ENCODE data around the gene RND2.

RND2 gene

GRCh38 chr17:43003542-43004172, 21.4 kb upstream of the RND2 start:
- H3K9ac ChIP-seq: no peak overlapping the region
- no peak overlapping the region for H3K4me3 ChIP-seq (IDR thresholded peaks at IDR 0.05; ENCODE audit: insufficient read depth, low read depth, low read length)
- H2AFZ ChIP-seq (ENCODE audit: low read depth): no peak overlapping the region
- H3K4me1 ChIP-seq (ENCODE audit: low read depth, poor library complexity, severe bottlenecking): peaks cover 22% of the 10 kb centered on the region
- H3K79me2 ChIP-seq (ENCODE audit: insufficient read depth, low read depth): peaks cover 21% of the 10 kb centered on the region
- H3K4me2 ChIP-seq: no peak overlapping the region
- peak overlapping the region; percentile 9; the same call in 1 of the 2 replicates for H3K27ac ChIP-seq
- H4K20me1 ChIP-seq (ENCODE audit: insufficient read depth): 0 out of 2 replicates have a peak, but pooled peaks cover 2% of the 10 kb centered on the region
- H3K36me3 ChIP-seq (ENCODE audit: insufficient read depth): peaks cover 9% of the 10 kb centered on the region; the same call in 1 of the 2 replicates
- H3K27me3 ChIP-seq (ENCODE audit: insufficient read depth, low read depth): no peaks in the 10 kb centered on the region
- no peak for TF ChIP-seq CTCF (conservative IDR thresholded peaks at IDR 0.05; ENCODE audit: low read depth, low read length)

- H3K27ac ChIP-seq: peak within 1 kb of the TSS; percentile 74
- H3K27me3 ChIP-seq (ENCODE audit: insufficient read depth, low read depth): no peaks in the 10 kb centered on the region
- no peak within 1 kb of the TSS for H3K4me3 ChIP-seq (IDR thresholded peaks at IDR 0.05; ENCODE audit: insufficient read depth, low read depth, low read length)
- H3K79me2 ChIP-seq (ENCODE audit: insufficient read depth, low read depth): peaks cover 4% of the 10 kb centered on the region; the same call in 1 of the 2 replicates
- peak; percentile 37; the same call in 1 of the 2 replicates for TF ChIP-seq CTCF (conservative IDR thresholded peaks at IDR 0.05; ENCODE audit: low read depth, low read length)
- H3K36me3 ChIP-seq (ENCODE audit: insufficient read depth): peaks cover 5% of the 10 kb centered on the region; the same call in 1 of the 2 replicates
- peak within 1 kb of the TSS; percentile 67; the same call in 1 of the 2 replicates for H3K9ac ChIP-seq
- peak within 1 kb of the TSS; percentile 53 for H3K4me2 ChIP-seq
- peaks cover 12% of the 10 kb centered on the region for H3K4me1 ChIP-seq (ENCODE audit: low read depth, poor library complexity, severe bottlenecking)
- no peaks in the 10 kb centered on the region for H4K20me1 ChIP-seq (ENCODE audit: insufficient read depth)
- H2AFZ ChIP-seq (ENCODE audit: low read depth): peak within 1 kb of the TSS; percentile 47
Measured at GRCh38 chr17:43006639-43007551, 18.1 kb upstream of the RND2 start, which contains the start of gene IFI35. TSS of gene IFI35 (plus strand) at chr17:43006784. CDS start at chr17:43006948, 164 bp downstream.

- H3K4me1 ChIP-seq (ENCODE audit: low read depth, poor library complexity, severe bottlenecking): peaks cover 12% of the 10 kb centered on the region
- no peak for TF ChIP-seq CTCF (conservative IDR thresholded peaks at IDR 0.05; ENCODE audit: low read depth, low read length)
- no peak overlapping the region for H3K4me2 ChIP-seq
- H2AFZ ChIP-seq (ENCODE audit: low read depth): no peak overlapping the region
- H4K20me1 ChIP-seq (ENCODE audit: insufficient read depth): no peaks in the 10 kb centered on the region
- H3K27ac ChIP-seq: no peak overlapping the region
- H3K79me2 ChIP-seq (ENCODE audit: insufficient read depth, low read depth): peaks cover 4% of the 10 kb centered on the region; the same call in 1 of the 2 replicates
- H3K27me3 ChIP-seq (ENCODE audit: insufficient read depth, low read depth): no peaks in the 10 kb centered on the region
- H3K36me3 ChIP-seq (ENCODE audit: insufficient read depth): no peaks in the 10 kb centered on the region
- H3K9ac ChIP-seq: no peak overlapping the region
- H3K4me3 ChIP-seq (IDR thresholded peaks at IDR 0.05; ENCODE audit: insufficient read depth, low read depth, low read length): no peak overlapping the region
Measured at GRCh38 chr17:43010667-43011308, 14.2 kb upstream of the RND2 start.

GRCh38 chr17:43011728-43012472, 13.1 kb upstream of the RND2 start:
- Histone ChIP-seq H3K79me2 (ENCODE audit: insufficient read depth, low read depth) (peaks cover 4% of the 10 kb centered on the region; the same call in 1 of the 2 replicates), H4K20me1 (ENCODE audit: insufficient read depth) (no peaks in the 10 kb centered on the region), H3K36me3 (ENCODE audit: insufficient read depth) (no peaks in the 10 kb centered on the region), H3K4me2 (no peak overlapping the region), H3K27ac (no peak overlapping the region), H3K4me1 (ENCODE audit: low read depth, poor library complexity, severe bottlenecking) (peaks cover 8% of the 10 kb centered on the region), H2AFZ (ENCODE audit: low read depth) (no peak overlapping the region), H3K27me3 (ENCODE audit: insufficient read depth, low read depth) (no peaks in the 10 kb centered on the region), H3K9ac (no peak overlapping the region), H3K4me3 (IDR thresholded peaks at IDR 0.05; ENCODE audit: insufficient read depth, low read depth, low read length) (no peak overlapping the region)
- TF ChIP-seq CTCF (conservative IDR thresholded peaks at IDR 0.05; ENCODE audit: low read depth, low read length): no peak
